ENCODE data around the gene SDK1.
"Not testable (repeated sequence)": the region's sequence is repeated elsewhere in the genome, so short reads cannot be mapped to it uniquely, and the experiment has no call there.

The SDK1 gene

GRCh38 chr7:3582145-3582544 is 281.1 kb downstream of the SDK1 start:
- DNase-seq (ENCODE audit: low read depth), result not testable (repeated sequence)

- DNase-seq (ENCODE audit: low read depth), result no peak
These were observed 284.8 kb downstream of the SDK1 start for GRCh38 chr7:3585826-3586225.

GRCh38 chr7:3588341-3588740 is 287.3 kb downstream of the SDK1 start:
- DNase-seq (ENCODE audit: low read depth), result no peak

- DNase-seq (ENCODE audit: low read depth), result no peak
These were observed 288.7 kb downstream of the SDK1 start for GRCh38 chr7:3589752-3590151.

- no peak for DNase-seq (ENCODE audit: low read depth)
These were observed 290.2 kb downstream of the SDK1 start for GRCh38 chr7:3591219-3591618.

- DNase-seq (ENCODE audit: low read depth), result no peak
These were observed 290.9 kb downstream of the SDK1 start for GRCh38 chr7:3591944-3592343.

- DNase-seq (ENCODE audit: low read depth), result no peak
These were observed 291.5 kb downstream of the SDK1 start for GRCh38 chr7:3592401-3593134.

- DNase-seq (ENCODE audit: low read depth), result no peak
These were observed 293.8 kb downstream of the SDK1 start for GRCh38 chr7:3594901-3595300.

- no peak for DNase-seq (ENCODE audit: low read depth)
These were observed 297.8 kb downstream of the SDK1 start for GRCh38 chr7:3598854-3599253.

- DNase-seq (ENCODE audit: low read depth), result no peak
These were observed 304.2 kb downstream of the SDK1 start for GRCh38 chr7:3605222-3605621.

- no peak for DNase-seq (ENCODE audit: low read depth)
These were observed 305.4 kb downstream of the SDK1 start for GRCh38 chr7:3606436-3606835.

- DNase-seq (ENCODE audit: low read depth), result no peak
These were observed 306.8 kb downstream of the SDK1 start for GRCh38 chr7:3607847-3608246.

GRCh38 chr7:3616306-3616705 is 315.3 kb downstream of the SDK1 start:
- no peak for DNase-seq (ENCODE audit: low read depth)

GRCh38 chr7:3630081-3630480 is 329.0 kb downstream of the SDK1 start:
- no peak for DNase-seq (ENCODE audit: low read depth)

- no peak for DNase-seq (ENCODE audit: low read depth)
These were observed 333.3 kb downstream of the SDK1 start for GRCh38 chr7:3634396-3634795.

- no peak for DNase-seq (ENCODE audit: low read depth)
These were observed 335.2 kb downstream of the SDK1 start for GRCh38 chr7:3636131-3636860.

GRCh38 chr7:3639253-3639652 is 338.2 kb downstream of the SDK1 start:
- no peak for DNase-seq (ENCODE audit: low read depth)

GRCh38 chr7:3641582-3641981 is 340.5 kb downstream of the SDK1 start:
- no peak for DNase-seq (ENCODE audit: low read depth)

- DNase-seq (ENCODE audit: low read depth), result no peak
These were observed 342.0 kb downstream of the SDK1 start for GRCh38 chr7:3643091-3643490.

- DNase-seq (ENCODE audit: low read depth), result no peak
These were observed 347.2 kb downstream of the SDK1 start for GRCh38 chr7:3648276-3648675.

GRCh38 chr7:3649250-3649649 is 348.2 kb downstream of the SDK1 start:
- DNase-seq (ENCODE audit: low read depth), result no peak

- DNase-seq (ENCODE audit: low read depth), result no peak
These were observed 348.8 kb downstream of the SDK1 start for GRCh38 chr7:3649678-3650440.

- no peak for DNase-seq (ENCODE audit: low read depth)
These were observed 349.8 kb downstream of the SDK1 start for GRCh38 chr7:3650844-3651243.

Measured in activated T-cell treated with anti-CD3 and anti-CD28 coated beads for 48 hours (primary cell).